ENCODE measurements around the gene SIN3B. TPM values are rescaled to one million over a fixed set of nuclear protein-coding genes. Genes with fewer than 3 reads are reported as not detected.

Gene SIN3B
- polyA plus RNA-seq, 4 donors: 43.0 to 94.6 (median 68.0) TPM

DNA sequence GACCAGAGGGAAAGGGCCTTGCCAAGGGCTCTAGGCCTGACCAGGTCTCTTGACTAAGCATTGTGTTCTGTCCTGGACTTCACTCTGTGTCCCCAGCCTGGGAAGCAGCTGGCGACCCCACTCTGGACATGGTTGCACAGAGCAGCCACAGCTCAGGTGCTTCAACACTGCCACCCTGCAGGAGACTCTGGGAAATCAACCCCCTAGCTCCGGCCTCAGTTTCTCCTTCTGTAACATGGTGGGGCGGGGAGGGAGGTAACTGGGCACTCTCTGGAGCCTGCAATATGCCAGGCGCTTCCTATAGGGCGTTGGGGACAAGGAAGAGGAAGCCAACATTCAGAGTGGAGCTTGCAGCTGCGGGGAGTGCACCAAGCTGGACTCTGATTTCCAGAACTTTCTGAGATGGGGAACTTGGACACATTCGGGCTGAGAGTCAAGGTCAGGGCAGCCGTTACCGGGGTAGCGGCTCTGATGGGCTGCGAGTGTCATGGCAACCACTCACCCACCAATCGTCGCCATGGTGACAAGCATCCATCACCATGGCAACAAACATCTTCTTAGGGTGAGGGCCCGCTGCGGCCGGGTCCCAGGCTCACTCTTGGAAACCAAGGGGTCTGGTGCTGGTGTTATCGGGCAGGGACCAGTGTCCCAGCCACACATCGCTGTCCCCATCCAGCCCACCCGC lies 72.4 kb downstream of the SIN3B start:
- no peak for DNase-seq (ENCODE audit: low read depth in 4 of 4, low spot score in 2 of 4)

DNA sequence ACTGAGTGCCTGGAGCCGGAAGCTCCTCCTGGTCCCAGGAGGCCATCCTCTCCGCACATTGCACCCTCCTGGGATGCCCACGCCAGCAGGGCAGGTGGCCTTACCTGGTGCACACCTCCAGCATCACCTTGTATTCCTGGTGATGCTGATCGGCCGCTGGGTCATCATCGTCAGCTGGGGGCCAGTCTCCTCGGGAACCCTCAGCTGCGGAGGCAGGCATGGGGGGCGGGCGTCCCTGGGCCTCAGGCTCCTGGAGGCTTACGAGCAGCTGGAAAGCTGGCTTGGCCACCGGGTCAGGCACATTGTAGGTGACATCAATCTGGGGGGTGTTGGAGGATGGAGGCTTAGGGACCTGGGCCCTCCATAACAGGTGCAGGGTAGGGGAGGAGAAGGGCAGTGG lies 73.3 kb downstream of the SIN3B start:
- no peak for DNase-seq (ENCODE audit: low read depth in 4 of 4, low spot score in 2 of 4)

DNA sequence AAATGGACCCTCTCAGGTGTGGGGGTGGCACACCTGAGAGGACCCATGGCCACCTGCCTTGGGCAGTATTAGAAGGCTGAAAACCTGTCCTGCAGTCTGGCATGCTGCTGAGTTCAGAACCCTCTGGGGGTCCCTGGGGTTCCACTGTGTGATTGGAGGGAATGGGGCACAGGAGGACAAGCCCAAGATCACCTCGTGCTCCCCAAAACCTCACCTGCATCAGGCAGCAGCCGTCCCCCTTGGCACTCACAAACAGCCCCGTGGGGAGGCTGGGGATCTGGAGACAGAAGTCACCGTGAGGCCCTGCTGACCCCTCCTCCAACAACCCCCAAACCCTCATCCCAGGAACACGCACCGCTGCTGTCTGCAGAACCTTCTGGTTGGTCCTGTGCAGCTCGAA lies 74.1 kb downstream of the SIN3B start:
- DNase-seq (ENCODE audit: low read depth in 4 of 4, low spot score in 2 of 4): no peak

DNA sequence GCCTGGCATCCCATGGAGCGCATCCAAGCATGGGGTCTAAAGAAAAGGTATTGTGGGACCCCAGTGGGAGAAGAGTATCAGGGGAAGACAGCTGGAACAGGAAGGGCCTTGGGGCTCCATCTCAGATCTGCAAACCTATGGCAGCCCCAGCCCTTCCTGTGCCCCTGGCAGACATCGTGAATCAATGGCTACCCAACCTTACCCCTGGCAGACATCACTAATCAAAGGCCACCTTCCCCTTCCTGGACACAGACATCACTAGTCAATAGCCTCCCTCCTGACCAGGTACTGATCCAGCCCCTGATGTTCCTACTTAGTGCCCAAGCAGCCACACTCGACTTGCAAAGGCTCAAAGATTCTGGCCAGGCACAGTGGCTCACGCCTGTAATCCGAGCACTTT lies 75.4 kb downstream of the SIN3B start:
- no peak for DNase-seq (ENCODE audit: low read depth in 4 of 4, low spot score in 2 of 4)

DNA sequence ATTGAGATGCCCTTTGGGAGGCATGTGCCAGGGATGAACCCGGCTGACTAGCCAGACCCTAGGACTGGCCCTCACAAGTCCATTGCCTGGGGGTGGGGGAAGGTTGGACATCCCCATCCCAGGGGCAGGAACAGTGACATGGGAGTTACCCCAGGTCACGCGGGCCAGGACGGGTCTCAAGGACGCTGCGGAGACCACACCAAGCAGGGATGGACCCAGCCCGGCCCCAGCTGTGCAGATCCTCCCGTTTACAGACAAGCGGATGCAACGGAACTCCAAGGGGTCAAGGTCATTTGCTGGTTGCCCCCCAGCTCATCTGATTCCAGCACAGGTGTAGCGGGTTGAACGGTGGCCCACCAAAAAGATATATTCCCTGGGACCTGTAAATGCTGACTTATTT lies 79.6 kb downstream of the SIN3B start:
- no peak for DNase-seq (ENCODE audit: low read depth in 4 of 4, low spot score in 2 of 4)

DNA sequence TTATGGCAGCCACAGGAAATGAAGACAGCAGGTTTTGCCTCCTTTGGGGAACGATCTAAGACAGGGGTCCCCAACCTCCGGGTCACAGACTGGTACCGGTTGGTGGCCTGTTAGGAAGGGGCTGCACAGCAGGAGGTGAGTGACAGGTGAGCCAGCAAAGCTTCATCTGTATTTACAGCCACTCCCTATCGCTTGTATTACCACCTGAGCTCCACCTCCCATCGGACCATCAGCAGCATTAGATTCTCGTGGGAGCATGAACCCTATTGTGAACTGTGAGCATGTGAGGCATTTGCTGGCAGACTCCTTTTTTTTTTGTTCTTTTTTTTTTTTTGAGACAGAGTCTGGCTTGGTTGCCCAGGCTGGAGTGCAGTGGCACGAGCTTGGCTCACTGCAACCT lies 81.8 kb downstream of the SIN3B start:
- DNase-seq (ENCODE audit: low read depth in 4 of 4, low spot score in 2 of 4): no peak

DNA sequence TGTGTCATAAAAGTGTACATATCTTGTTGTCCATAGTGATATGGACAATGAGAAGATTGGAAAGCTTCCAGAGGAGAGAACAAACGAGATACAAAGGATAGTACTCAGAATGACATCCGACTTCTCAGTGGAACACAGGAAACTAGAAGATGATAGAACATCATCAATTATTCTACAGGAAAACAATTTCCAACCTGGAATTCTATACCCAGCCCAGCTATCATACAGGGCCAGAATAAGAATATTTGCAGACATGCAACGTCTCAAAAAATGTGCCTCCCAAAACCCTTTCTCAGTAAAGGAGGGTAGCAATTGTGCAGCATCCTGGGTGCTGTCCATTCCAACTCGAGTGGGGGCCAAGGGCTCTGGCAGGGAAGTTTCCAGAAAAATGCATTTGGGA lies 83.6 kb downstream of the SIN3B start:
- no peak for DNase-seq (ENCODE audit: low read depth in 4 of 4, low spot score in 2 of 4)

DNA sequence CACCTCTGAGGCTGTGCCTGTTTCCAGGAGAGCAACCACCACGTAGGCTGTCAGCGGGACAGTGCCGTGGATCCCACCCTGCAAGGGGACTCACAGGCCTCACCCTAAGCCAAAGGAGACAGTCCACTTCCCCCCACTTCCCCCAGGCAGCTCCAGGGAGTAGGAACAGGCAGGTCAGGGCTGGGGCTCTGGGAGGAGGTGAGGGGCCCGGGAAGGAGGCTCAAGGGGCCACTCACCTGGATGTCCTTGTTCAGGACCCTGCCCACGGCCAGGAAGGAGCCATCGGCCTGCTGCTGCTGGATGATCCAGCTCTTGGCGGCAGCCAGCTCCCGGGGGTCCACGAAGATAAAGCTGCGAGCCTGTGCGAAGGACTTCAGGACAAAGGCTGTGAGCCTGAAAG lies 85.2 kb downstream of the SIN3B start:
- no peak for DNase-seq (ENCODE audit: low read depth in 4 of 4, low spot score in 2 of 4)

DNA sequence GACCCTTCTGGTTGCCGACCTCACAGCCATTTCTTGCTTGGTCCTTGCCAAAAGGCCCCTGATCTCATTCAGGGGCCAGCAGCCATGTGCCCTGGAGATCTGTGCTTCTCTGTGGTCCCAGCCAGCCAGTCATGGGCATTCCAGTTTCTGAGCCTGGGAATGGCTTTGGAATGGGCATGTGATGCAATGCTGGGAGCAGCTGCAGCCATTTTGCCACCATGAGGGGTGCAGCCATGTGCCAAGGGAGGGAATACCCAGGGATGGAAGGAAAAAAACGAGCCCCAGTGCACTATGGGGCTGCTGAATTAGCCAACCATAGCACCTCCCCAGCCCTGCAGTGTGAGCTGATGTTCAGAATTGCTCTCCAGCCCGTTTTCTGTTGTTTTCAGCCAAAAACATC lies 85.9 kb downstream of the SIN3B start:
- no peak for DNase-seq (ENCODE audit: low read depth in 4 of 4, low spot score in 2 of 4)

DNA sequence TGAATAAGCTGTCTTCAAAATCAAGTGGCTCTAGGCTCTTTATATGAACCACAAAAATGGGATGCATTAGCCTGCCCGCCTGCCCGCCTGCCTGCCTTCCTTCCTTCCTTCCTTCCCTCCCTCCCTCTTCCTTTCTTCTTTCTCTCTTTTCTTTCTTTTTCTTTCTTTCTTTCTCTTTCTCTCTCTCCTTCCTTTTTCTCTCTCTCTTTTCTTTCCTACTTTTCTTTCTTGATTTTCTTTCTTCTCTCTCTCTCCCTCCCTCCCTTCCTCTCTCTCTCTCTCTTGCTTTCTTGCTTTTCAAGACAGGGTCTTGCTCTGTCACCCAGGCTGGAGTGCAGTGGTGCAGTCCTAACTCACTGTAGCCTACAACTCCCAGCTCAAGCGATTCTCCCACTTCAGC lies 86.5 kb downstream of the SIN3B start:
- no peak for DNase-seq (ENCODE audit: low read depth in 4 of 4, low spot score in 2 of 4)

DNA sequence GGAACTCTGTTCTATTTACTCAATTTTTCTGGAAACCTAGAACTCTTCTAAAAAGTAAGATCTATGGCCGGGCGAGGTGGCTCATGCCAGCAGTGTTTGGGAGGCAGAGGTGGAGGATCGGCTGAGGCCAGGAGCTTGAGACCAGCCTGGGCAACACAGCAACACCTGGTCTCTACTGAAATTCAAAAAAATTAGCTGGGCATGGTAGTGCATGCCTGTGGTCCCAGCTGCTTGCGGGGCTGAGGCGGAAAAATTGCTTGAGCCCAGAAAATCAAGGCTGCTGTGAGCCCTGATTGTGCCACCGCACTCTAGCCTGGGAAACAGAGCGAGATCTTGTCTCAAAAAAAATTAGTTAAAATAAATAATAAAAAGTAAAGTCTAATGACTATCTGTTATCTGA lies 88.2 kb downstream of the SIN3B start:
- no peak for DNase-seq (ENCODE audit: low read depth in 4 of 4, low spot score in 2 of 4)

DNA sequence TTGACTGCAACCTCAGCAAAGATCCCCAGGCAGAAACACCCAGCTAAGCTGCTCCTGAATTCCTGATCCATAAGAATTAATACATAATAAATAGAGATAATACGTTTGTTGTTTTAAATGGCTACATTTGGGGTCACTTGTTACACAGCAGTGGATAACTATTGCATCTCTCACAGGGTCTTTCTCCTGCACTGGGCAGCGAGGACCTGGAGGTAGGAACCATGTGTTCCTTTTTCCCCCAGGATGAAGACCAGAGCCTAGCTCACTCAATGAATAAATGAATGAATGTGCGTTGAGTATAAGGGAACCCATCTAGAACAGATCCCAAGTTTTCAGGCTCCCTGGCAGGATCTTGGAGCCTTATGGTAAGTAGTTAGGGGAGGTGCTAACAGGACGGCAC lies 90.3 kb downstream of the SIN3B start:
- no peak for DNase-seq (ENCODE audit: low read depth in 4 of 4, low spot score in 2 of 4)

DNA sequence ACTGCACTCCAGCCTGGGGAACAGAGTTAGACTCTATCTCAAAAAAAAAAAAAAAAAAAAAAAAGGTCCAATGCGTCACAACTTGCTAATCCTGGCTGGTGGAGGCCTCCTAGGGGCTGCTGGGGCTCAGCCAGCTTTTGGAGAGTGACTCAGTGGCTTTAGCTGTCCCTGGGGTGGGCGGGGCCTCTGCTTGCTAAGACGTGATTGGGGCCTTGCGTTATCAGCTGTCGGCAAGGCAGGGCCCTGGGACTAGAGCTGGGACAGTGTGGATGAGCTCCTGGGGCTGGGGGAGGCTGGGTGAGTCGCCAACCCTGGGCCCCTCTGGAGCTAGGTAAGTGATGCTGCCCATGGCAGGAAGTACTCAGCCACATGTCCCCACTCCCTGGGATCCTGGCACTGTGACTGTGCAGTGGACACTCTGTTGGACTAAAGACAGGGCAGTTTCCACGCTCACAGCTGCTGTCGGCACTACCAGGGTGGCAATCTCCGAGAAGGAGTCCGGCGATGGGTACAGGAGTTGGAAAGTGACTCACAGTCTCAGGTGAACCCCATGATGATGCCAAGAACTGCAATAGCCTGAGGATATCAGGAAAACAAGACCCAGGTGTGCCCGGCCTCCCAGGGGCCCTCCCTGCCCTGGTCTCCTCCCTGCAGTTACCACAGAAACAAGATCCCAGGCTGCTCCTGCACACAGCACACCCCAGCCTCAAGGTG lies 91.8 kb downstream of the SIN3B start:
- no peak for DNase-seq (ENCODE audit: low read depth in 4 of 4, low spot score in 2 of 4)

DNA sequence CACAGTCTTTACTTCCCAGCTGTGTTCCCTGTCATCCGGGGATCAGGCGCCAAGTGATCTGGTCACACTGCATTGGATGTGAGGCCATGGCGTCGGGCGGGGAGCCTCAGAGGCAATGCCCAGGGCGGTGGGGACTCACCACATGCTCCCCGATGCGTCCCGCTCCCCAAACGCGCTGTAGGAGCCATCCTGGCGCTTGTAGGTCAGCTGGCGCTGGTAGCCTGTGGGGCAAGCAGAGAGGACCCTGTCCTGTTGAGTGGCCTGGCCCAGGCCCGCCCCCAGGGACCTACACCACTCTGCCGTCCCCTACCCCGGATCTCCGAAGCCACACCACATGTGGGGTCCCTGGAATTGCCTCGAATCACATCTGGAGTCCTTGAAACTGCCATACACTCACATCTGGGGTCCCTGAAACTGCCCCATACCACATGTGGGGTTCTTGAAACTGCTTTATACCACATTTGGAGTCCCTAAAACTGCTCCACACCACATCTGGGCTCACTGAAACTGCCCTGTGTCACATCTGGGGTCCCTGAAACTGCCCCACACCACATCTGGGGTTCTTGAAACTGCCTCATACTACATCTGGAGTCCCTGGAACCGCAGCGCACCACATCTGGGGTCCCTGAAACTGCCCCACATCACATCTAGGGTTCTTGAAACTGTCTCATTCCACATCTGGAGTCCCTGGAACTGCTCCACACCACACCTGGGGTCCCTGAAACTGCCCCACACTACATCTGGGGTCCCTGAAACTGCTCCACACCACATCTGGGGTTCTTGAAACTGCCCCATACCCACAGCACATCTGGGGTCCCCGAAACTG lies 92.8 kb downstream of the SIN3B start:
- DNase-seq (ENCODE audit: low read depth in 4 of 4, low spot score in 2 of 4): no peak

DNA sequence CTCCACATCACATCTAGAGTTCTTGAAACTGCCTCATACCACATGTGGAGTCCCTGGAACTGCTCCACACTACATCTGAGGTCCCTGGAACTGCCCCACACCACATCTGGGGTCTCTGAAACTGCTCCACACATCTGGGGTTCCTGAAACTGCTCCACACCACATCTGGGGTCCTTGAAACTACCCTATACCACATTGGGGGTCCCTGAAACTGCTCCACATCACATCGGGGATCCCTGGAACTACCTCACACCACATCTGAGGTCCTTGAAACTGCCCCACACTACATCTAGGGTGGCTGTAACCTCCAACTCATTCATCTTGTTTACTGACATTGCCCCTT lies 93.4 kb downstream of the SIN3B start:
- no peak for DNase-seq (ENCODE audit: low read depth in 4 of 4, low spot score in 2 of 4)

DNA sequence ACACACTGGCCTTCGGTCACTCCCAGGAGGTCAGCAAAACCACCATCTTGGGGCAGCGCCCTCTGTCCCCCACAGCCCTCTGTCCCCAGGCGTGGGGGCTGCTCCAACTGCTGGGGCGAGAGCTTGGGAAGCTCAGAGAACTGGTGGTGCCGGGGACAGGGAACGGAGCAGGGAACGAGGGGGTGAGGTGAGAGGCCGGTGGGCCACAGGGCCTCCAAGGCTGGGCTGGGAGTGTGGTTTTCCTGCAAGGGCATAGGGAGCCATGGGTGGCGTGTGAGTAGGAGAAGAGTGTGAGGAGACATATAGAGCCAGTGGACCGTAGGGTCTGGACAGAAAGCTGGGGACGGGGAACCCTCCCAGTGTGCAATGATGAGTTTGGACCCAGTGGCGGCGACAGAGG lies 93.8 kb downstream of the SIN3B start:
- no peak for DNase-seq (ENCODE audit: low read depth in 4 of 4, low spot score in 2 of 4)

DNA sequence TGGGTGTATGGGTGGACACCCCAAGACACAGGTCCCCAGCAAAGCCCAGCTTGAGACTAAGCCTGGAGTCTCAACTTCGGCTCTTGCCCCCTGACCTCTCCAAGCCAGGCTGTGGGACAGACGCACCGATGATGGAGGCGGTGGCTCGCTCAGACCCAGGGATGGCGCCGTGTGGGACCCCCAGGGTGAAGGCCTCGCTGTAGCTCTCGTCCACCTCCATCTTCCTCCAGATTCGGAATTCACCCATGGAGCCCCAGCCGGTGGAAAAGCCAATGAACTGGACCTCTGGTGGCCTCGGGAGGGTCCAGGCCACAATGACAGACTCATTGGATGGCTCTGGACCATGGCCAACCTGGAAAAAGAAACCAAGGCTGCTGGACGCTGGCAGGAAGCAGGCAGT lies 98.7 kb downstream of the SIN3B start:
- DNase-seq (ENCODE audit: low read depth in 4 of 4, low spot score in 2 of 4): no peak

DNA sequence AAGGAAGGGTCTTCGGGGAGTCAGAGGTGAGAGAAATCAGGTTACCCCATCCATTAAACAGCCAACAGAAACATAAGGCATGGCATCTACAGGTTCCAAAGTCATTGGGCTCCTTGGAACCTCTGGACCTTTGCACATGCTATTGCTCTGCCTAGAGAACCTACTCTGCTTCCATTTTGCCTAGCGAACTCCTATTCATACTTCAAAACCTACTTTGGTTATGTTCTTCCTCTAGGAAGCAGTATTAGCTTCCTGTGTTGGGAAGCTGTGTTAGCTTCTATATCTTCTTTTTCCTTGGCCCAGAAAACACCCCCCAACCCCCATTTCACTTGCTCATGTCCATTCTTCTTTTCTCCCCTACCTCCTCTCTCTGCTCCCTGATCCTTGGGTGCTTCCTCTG lies 99.2 kb downstream of the SIN3B start:
- no peak for DNase-seq (ENCODE audit: low read depth in 4 of 4, low spot score in 2 of 4)

DNA sequence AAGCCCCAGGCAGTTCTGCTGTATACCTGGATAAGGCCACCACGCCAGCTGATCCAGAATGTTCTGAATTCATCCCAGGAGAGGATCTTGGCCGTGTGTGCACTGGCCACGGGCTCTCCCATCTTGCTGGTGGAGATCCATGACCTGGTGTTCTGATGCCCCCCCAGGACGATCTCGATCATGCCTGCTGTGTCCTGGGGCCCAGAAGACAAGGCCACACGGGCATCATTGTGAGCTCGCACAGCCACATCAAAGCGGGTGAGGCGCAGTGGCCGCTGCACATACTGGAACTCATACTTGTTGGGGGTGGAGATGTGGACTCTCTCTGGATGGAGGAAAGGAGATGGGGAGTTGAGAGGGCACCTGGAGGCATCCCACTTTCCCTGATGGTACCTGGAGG lies 99.7 kb downstream of the SIN3B start:
- DNase-seq (ENCODE audit: low read depth in 4 of 4, low spot score in 2 of 4): no peak

Measured in left renal cortex interstitium (tissue), 4 donors.